ENCODE data around the gene PNPO.

GRCh38 chr17:47934856-47935255, 6.5 kb upstream of the PNPO start:
- TF ChIP-seq, protein P1, sequence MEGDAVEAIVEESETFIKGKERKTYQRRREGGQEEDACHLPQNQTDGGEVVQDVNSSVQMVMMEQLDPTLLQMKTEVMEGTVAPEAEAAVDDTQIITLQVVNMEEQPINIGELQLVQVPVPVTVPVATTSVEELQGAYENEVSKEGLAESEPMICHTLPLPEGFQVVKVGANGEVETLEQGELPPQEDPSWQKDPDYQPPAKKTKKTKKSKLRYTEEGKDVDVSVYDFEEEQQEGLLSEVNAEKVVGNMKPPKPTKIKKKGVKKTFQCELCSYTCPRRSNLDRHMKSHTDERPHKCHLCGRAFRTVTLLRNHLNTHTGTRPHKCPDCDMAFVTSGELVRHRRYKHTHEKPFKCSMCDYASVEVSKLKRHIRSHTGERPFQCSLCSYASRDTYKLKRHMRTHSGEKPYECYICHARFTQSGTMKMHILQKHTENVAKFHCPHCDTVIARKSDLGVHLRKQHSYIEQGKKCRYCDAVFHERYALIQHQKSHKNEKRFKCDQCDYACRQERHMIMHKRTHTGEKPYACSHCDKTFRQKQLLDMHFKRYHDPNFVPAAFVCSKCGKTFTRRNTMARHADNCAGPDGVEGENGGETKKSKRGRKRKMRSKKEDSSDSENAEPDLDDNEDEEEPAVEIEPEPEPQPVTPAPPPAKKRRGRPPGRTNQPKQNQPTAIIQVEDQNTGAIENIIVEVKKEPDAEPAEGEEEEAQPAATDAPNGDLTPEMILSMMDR (IDR thresholded peaks at IDR 0.05), result no peak
- TF ChIP-seq POLR2AphosphoS5 (IDR thresholded peaks at IDR 0.05), result no peak
- no peak for TF ChIP-seq POLR2A (IDR thresholded peaks at IDR 0.05)
- no peak for TF ChIP-seq EP300 (IDR thresholded peaks at IDR 0.05)
